Subcutaneous adipose tissue (tissue), 4 donors: Measurements from ENCODE around the gene CEP250. TPM values are rescaled to one million over a fixed set of nuclear protein-coding genes. Genes with fewer than 3 reads are reported as not detected.

Source experiments
- total RNA-seq, 4 donors: library from RNA; depleted of rRNA; stranded (reverse); fragments of >200 nt; gene quantifications; one replicate each; pipeline ENCODE4 v1.1.0, GENCODE V29; 2016
- TF ChIP-seq, protein P1 (sequence below): fragments of 450-650 bp; IDR thresholded peaks from one replicate; pipeline ENCODE4 v1.5.1; 2016; ENCODE audit warnings: low read depth, mild to moderate bottlenecking, control low read depth, antibody characterized with exemption, moderate library complexity

CEP250 gene, protein sequence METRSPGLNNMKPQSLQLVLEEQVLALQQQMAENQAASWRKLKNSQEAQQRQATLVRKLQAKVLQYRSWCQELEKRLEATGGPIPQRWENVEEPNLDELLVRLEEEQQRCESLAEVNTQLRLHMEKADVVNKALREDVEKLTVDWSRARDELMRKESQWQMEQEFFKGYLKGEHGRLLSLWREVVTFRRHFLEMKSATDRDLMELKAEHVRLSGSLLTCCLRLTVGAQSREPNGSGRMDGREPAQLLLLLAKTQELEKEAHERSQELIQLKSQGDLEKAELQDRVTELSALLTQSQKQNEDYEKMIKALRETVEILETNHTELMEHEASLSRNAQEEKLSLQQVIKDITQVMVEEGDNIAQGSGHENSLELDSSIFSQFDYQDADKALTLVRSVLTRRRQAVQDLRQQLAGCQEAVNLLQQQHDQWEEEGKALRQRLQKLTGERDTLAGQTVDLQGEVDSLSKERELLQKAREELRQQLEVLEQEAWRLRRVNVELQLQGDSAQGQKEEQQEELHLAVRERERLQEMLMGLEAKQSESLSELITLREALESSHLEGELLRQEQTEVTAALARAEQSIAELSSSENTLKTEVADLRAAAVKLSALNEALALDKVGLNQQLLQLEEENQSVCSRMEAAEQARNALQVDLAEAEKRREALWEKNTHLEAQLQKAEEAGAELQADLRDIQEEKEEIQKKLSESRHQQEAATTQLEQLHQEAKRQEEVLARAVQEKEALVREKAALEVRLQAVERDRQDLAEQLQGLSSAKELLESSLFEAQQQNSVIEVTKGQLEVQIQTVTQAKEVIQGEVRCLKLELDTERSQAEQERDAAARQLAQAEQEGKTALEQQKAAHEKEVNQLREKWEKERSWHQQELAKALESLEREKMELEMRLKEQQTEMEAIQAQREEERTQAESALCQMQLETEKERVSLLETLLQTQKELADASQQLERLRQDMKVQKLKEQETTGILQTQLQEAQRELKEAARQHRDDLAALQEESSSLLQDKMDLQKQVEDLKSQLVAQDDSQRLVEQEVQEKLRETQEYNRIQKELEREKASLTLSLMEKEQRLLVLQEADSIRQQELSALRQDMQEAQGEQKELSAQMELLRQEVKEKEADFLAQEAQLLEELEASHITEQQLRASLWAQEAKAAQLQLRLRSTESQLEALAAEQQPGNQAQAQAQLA (N-terminal part only)
- 10 to 100 TPM in 3 of 4 donors, 1 to 10 TPM in 1; 6.8 to 31.6 (median 20.6) TPM for total RNA-seq

DNA sequence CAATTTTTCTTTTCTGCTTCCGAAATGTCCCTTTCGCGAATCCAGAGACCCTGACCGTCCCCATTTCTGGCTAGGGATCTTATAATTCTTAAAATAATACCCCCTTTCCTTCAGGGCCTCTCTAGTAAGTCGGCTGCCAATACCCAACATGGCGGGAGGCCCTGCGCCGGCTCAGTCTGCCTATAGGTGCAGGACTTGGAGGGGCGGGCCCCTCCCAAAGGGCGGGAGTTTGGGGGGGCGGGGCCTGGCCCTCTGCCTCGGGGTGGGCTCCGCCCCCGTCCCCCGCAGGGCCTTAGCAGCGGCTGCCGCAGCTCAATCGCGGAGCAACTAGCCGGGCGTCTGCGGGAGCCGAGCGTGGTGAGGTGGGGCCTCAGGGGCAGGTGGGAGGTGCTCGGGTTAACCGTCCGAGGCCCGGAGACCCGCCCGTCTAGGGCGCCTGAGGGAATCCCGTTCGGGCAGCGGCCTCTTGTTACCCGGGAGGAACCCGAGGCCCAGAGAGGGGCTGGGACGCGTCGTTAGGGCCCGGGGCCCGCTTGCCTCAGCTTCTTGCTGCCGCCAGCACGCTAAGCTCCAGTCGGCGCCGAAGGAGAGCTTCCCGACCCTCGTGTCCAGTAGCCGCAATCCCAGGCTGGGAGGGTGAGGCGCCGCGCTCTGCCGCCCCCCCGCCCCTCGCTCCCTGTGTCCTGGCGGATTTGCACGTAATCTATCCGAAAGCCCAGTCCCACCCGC is at the start of gene CEP250:
Gene CEP250 (plus strand): TSS at position 718 of the 729 bp plus-strand sequence. CDS start 6,770 bp downstream, outside the sequence.
- TF ChIP-seq, protein P1, sequence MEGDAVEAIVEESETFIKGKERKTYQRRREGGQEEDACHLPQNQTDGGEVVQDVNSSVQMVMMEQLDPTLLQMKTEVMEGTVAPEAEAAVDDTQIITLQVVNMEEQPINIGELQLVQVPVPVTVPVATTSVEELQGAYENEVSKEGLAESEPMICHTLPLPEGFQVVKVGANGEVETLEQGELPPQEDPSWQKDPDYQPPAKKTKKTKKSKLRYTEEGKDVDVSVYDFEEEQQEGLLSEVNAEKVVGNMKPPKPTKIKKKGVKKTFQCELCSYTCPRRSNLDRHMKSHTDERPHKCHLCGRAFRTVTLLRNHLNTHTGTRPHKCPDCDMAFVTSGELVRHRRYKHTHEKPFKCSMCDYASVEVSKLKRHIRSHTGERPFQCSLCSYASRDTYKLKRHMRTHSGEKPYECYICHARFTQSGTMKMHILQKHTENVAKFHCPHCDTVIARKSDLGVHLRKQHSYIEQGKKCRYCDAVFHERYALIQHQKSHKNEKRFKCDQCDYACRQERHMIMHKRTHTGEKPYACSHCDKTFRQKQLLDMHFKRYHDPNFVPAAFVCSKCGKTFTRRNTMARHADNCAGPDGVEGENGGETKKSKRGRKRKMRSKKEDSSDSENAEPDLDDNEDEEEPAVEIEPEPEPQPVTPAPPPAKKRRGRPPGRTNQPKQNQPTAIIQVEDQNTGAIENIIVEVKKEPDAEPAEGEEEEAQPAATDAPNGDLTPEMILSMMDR: no peak

DNA sequence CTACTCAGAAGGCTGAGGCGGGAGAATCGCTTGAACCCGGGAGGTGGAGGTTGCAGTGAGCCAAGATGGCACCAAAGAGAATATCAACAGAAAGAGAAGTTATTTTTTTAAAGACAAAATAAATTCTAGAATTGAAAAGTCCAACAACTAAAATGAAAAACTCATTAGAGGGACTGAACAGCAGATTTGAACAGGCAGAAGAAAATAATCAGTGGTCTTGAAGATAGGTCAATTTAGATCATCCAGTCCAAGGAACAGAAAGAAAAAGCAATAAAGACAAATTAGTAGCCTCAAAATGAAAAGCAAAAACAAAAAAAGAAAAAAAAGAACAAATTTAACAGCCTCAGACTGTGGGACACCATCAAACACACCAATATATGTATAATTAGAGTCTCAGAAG is 49.6 kb upstream of the CEP250 start:
- TF ChIP-seq, protein P1: no peak

DNA sequence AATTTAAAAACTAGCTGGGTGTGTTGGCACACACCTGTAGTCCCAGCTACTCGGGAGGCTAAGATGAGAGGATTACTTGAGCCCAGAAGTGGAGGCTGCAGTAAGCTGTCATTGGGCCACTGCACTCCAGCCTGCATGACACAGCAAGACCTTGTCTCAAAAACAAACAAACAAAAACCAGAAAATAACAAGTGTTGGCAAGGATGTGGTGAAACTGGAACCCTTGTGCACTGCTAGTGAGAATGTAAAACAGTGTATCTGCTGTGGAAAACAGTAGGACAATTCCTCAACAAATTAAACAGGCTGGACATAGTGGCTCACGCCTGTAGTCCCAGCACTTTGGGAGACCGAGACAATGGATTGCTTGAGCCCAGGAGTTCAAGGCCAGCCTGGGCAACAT is 47.1 kb upstream of the CEP250 start:
- TF ChIP-seq, protein P1: no peak

DNA sequence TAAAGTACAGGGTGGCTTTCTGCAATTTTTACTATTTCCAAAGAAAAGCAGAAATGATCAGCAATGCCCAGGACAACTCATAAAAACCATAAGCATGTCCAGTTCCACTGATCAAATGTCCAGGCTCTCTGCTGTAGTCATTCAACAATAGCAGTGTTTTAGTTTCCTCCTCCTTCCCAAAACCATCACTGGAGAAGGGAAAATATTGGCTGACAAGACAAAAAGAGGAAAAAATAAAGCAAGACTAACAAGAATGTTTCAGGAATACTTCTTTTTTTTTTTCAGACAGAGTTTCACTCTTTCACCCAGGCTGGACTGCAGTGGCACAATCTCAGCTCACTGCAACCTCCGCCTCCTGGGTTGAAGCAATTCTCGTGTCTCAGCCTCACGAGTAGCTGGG is 45.9 kb upstream of the CEP250 start:
- TF ChIP-seq, protein P1: no peak

DNA sequence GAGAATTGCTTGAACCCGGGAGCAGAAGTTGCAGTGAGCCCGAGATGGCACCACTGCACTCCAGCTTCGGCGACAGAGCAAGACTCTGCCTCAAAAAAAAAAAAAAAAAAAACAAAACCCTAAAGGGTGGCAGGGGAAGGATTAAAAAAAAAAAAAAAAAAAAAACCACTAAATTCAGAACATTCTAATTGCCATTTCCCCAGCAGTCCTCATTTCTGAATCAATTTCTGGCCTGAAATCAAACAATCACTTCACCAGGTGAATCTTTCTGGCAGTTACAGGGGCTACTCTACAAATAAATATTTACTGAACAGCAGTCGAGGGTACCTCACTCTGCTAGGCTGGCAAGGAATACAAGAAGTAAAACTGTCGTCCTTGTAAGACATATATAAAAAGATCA is 44.8 kb upstream of the CEP250 start:
- TF ChIP-seq, protein P1: no peak

DNA sequence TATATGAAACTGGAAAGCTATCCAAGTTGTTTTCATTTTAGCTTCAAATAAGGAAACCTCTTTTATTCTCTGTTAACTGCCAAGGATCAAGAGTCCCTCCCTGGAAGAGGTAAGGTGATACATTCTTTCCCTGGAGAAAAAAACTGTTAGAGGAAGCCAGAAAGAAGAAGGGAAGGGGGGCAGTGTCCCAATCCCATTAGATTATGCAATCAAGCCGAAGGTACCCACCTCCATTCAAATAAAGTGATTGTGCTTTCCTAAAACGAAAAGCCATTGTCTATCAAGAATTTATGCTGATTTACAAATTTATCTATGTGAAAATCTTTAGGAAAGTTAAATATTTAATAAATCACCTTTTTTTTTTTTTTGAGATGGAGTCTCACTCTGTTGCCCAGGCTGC is 34.1 kb upstream of the CEP250 start:
- TF ChIP-seq, protein P1: no peak
